ENCODE measurements around the gene LHX4.

Gene LHX4

GRCh38 chr1:180250499-180250770 is 20.4 kb downstream of the LHX4 start:
- TF ChIP-seq CSDC2 (CRISPR knock-in tag; IDR thresholded peaks at IDR 0.05) (no peak), CSRNP3 (CRISPR knock-in tag; IDR thresholded peaks at IDR 0.05) (no peak), PATZ1 (CRISPR knock-in tag; IDR thresholded peaks at IDR 0.05; ENCODE audit: borderline replicate concordance) (no peak), RARB (CRISPR knock-in tag; IDR thresholded peaks at IDR 0.05) (no peak), BACH2 (CRISPR knock-in tag; IDR thresholded peaks at IDR 0.05; ENCODE audit: borderline replicate concordance) (no peak), ZFP3 (CRISPR knock-in tag; IDR thresholded peaks at IDR 0.05) (no peak), OSR1 (CRISPR knock-in tag; IDR thresholded peaks at IDR 0.05) (no peak), ZC3H10 (CRISPR knock-in tag; IDR thresholded peaks at IDR 0.05) (no peak), ISL1 (CRISPR knock-in tag; IDR thresholded peaks at IDR 0.05) (no peak), ESRRG (CRISPR knock-in tag; IDR thresholded peaks at IDR 0.05) (no peak), ZNF70 (CRISPR knock-in tag; IDR thresholded peaks at IDR 0.05) (no peak), TCF4 (CRISPR knock-in tag; IDR thresholded peaks at IDR 0.05; ENCODE audit: borderline replicate concordance) (no peak), ARNTL (CRISPR knock-in tag; IDR thresholded peaks at IDR 0.05; ENCODE audit: borderline replicate concordance, low read depth) (no peak)
- no peak for ATAC-seq

- no peak for TF ChIP-seq PPARA (CRISPR knock-in tag; IDR thresholded peaks at IDR 0.05; ENCODE audit: borderline replicate concordance)
- no peak for TF ChIP-seq TCF4 (CRISPR knock-in tag; IDR thresholded peaks at IDR 0.05; ENCODE audit: borderline replicate concordance)
- no peak for TF ChIP-seq ZC3H10 (CRISPR knock-in tag; IDR thresholded peaks at IDR 0.05)
- TF ChIP-seq CSRNP3 (CRISPR knock-in tag; IDR thresholded peaks at IDR 0.05), result no peak
- TF ChIP-seq SNAI2 (CRISPR knock-in tag; IDR thresholded peaks at IDR 0.05), result no peak
- TF ChIP-seq ZNF8 (CRISPR knock-in tag; IDR thresholded peaks at IDR 0.05), result no peak
- no peak for TF ChIP-seq ESRRG (CRISPR knock-in tag; IDR thresholded peaks at IDR 0.05)
- no peak for TF ChIP-seq CSDC2 (CRISPR knock-in tag; IDR thresholded peaks at IDR 0.05)
- no peak for TF ChIP-seq OSR1 (CRISPR knock-in tag; IDR thresholded peaks at IDR 0.05)
- ATAC-seq, result no peak
Observed at GRCh38 chr1:180250883-180251509, 20.9 kb downstream of the LHX4 start.

GRCh38 chr1:180251526-180252305 is 21.7 kb downstream of the LHX4 start:
- TF ChIP-seq ESRRG (CRISPR knock-in tag; IDR thresholded peaks at IDR 0.05) (no peak), ZNF70 (CRISPR knock-in tag; IDR thresholded peaks at IDR 0.05) (no peak), GLIS3 (CRISPR knock-in tag; IDR thresholded peaks at IDR 0.05) (no peak), ISL1 (CRISPR knock-in tag; IDR thresholded peaks at IDR 0.05) (no peak), ZFP3 (CRISPR knock-in tag; IDR thresholded peaks at IDR 0.05) (no peak)
- no peak for ATAC-seq

GRCh38 chr1:180252638-180253536 is 22.8 kb downstream of the LHX4 start:
- no peak for TF ChIP-seq ZNF8 (CRISPR knock-in tag; IDR thresholded peaks at IDR 0.05)
- TF ChIP-seq TSHZ2 (CRISPR knock-in tag; IDR thresholded peaks at IDR 0.05), result no peak
- no peak for TF ChIP-seq OSR1 (CRISPR knock-in tag; IDR thresholded peaks at IDR 0.05)
- no peak for TF ChIP-seq ARNTL (CRISPR knock-in tag; IDR thresholded peaks at IDR 0.05; ENCODE audit: borderline replicate concordance, low read depth)
- no peak for TF ChIP-seq GLIS3 (CRISPR knock-in tag; IDR thresholded peaks at IDR 0.05)
- no peak for TF ChIP-seq ESRRG (CRISPR knock-in tag; IDR thresholded peaks at IDR 0.05)
- TF ChIP-seq CSRNP3 (CRISPR knock-in tag; IDR thresholded peaks at IDR 0.05), result no peak
- no peak for TF ChIP-seq PPARA (CRISPR knock-in tag; IDR thresholded peaks at IDR 0.05; ENCODE audit: borderline replicate concordance)
- no peak for TF ChIP-seq POU6F1 (CRISPR knock-in tag; IDR thresholded peaks at IDR 0.05; ENCODE audit: borderline replicate concordance, low read depth)
- TF ChIP-seq SNAI2 (CRISPR knock-in tag; IDR thresholded peaks at IDR 0.05), result no peak
- TF ChIP-seq ZFP3 (CRISPR knock-in tag; IDR thresholded peaks at IDR 0.05), result no peak
- no peak for TF ChIP-seq CSDC2 (CRISPR knock-in tag; IDR thresholded peaks at IDR 0.05)
- no peak for TF ChIP-seq TOX (CRISPR knock-in tag; IDR thresholded peaks at IDR 0.05; ENCODE audit: borderline replicate concordance)
- TF ChIP-seq BACH2 (CRISPR knock-in tag; IDR thresholded peaks at IDR 0.05; ENCODE audit: borderline replicate concordance), result no peak
- no peak for TF ChIP-seq ZNF565 (CRISPR knock-in tag; conservative IDR thresholded peaks at IDR 0.05; ENCODE audit: low read depth)
- ATAC-seq, result peak; percentile 84
